Panc1 (cell line): ENCODE results near the gene TWSG1.

Experiments
- POLR2AphosphoS5 ChIP-seq: IDR thresholded peaks from 2 replicates; pipeline ENCODE4 v1.6.1; 2012; ENCODE audit warnings: mild to moderate bottlenecking, low read depth, low read length, moderate library complexity
- REST ChIP-seq, 2 experiments: IDR thresholded peaks; 2 replicates each; pipeline ENCODE4 v1.6.1; 2011 to 2012; ENCODE audit warnings: low read depth in 2 of 2, control low read depth in 1 of 2, low read length in 1 of 2, mild to moderate bottlenecking in 1 of 2, moderate library complexity in 1 of 2; ENCODE audit not compliant: insufficient read depth in 1 of 2
- TF ChIP-seq, protein P1 (sequence below): fragments of 450-650 bp; IDR thresholded peaks from 2 replicates; pipeline ENCODE4 v1.5.1; 2017; ENCODE audit warnings: mild to moderate bottlenecking

DNA sequence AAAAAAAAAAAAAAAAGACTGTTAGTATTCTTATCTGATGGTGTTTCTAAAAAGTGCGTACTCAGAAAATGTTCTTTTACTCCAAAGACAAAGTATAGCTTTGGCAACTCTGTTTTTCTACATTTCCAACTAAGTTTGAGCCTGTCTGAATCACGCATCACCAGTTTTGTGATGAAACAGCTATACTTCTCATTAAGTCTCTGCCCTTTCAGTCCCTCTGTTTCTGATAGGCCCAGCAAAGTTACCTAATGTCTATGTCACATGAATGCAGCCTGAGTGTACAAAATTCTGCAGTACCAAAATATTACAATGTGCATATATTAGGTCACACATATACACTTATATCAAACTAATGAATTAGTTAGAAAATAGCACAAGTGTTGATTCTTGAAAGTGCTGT is 22.4 kb downstream of the TWSG1 start:
- TF ChIP-seq POLR2AphosphoS5 (no peak), REST (IDR thresholded peaks at IDR 0.05; ENCODE audit: insufficient read depth in 1 of 2, low read depth in 2 of 2, low read length in 1 of 2) (no peak)
- TF ChIP-seq, protein P1, sequence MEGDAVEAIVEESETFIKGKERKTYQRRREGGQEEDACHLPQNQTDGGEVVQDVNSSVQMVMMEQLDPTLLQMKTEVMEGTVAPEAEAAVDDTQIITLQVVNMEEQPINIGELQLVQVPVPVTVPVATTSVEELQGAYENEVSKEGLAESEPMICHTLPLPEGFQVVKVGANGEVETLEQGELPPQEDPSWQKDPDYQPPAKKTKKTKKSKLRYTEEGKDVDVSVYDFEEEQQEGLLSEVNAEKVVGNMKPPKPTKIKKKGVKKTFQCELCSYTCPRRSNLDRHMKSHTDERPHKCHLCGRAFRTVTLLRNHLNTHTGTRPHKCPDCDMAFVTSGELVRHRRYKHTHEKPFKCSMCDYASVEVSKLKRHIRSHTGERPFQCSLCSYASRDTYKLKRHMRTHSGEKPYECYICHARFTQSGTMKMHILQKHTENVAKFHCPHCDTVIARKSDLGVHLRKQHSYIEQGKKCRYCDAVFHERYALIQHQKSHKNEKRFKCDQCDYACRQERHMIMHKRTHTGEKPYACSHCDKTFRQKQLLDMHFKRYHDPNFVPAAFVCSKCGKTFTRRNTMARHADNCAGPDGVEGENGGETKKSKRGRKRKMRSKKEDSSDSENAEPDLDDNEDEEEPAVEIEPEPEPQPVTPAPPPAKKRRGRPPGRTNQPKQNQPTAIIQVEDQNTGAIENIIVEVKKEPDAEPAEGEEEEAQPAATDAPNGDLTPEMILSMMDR: no peak
